Astrocyte of the cerebellum (primary cell): ENCODE measurements around the gene SLC12A5.
A peak's percentile ranks its signal among the peaks of the same experiment; 100 is the strongest.

Experiments used
- DNase-seq: peaks from one replicate; pipeline ENCODE4 v3.0.0-alpha.2; 2011; ENCODE audit warnings: low read depth
- H3K4me3 ChIP-seq: 2 replicates; pipeline ENCODE4 v1.5.1; 2011; ENCODE audit warnings: mild to moderate bottlenecking, low read depth, low read length, moderate library complexity
- CTCF ChIP-seq: IDR thresholded peaks from 2 replicates; pipeline ENCODE4 v1.5.1; 2012; ENCODE audit warnings: low read length, low read depth, moderate library complexity, mild to moderate bottlenecking; ENCODE audit errors: missing control alignments
- in situ Hi-C: cut with HindIII; loops from 2 replicates; pipeline ENCODE4 v1.10.0; 2017; ENCODE audit warnings: low sequenced_read_pairs

SLC12A5 gene

GRCh38 chr20:46018611-46019010, 10.4 kb upstream of the SLC12A5 start:
- no peak for TF ChIP-seq CTCF
- in situ Hi-C loops: no loop called here
- DNase-seq: no peak
- H3K4me3 ChIP-seq: no peak overlapping the region

- in situ Hi-C loops: no loop called here
- no peak overlapping the region for H3K4me3 ChIP-seq
- no peak for DNase-seq
- TF ChIP-seq CTCF: no peak
Measured at GRCh38 chr20:46020555-46020954, 8.5 kb upstream of the SLC12A5 start.

- peak overlapping the region; percentile 37 for H3K4me3 ChIP-seq
- no peak for DNase-seq
- in situ Hi-C loops: no loop called here
- no peak for TF ChIP-seq CTCF
Measured at GRCh38 chr20:46021361-46022359, 7.4 kb upstream of the SLC12A5 start.

GRCh38 chr20:46022411-46023147, 6.4 kb upstream of the SLC12A5 start:
- no peak for DNase-seq
- peak; percentile 75 for TF ChIP-seq CTCF
- peak overlapping the region; percentile 14 for H3K4me3 ChIP-seq
- in situ Hi-C loops: no loop called here

- in situ Hi-C loops: no loop called here
- DNase-seq: no peak
- TF ChIP-seq CTCF: no peak
- H3K4me3 ChIP-seq: no peak overlapping the region
Measured at GRCh38 chr20:46023148-46023484, 5.9 kb upstream of the SLC12A5 start.

GRCh38 chr20:46023999-46024398, 5.0 kb upstream of the SLC12A5 start:
- TF ChIP-seq CTCF: no peak
- H3K4me3 ChIP-seq: no peak overlapping the region
- in situ Hi-C loops: no loop called here
- DNase-seq: no peak
